Ovary (tissue), 9 donors: ENCODE data around the gene CRYBG1. TPM values are rescaled to one million over a fixed set of nuclear protein-coding genes. Genes with fewer than 3 reads are reported as not detected.
"Not testable (repeated sequence)": the region's sequence is repeated elsewhere in the genome, so short reads cannot be mapped to it uniquely, and the experiment has no call there.

Experiments
- DNase-seq, 5 donors: peaks; one replicate each; pipeline ENCODE4 v3.0.0-alpha.2; 2019 to 2020
- H3K27ac ChIP-seq, 2 donors: fragments of 200-600 bp; one replicate each; pipeline versions ENCODE4 v1.5.1 to v1.8.0; 2019 to 2022
- H3K27me3 ChIP-seq: fragments of 200-600 bp; one replicate; pipeline ENCODE4 v1.8.0; 2022
- H3K36me3 ChIP-seq: fragments of 200-600 bp; sonication (generic); one replicate; pipeline ENCODE4 v1.5.1; 2019
- H3K4me1 ChIP-seq: one replicate; pipeline ENCODE4 v1.8.1; 2013; ENCODE audit warnings: mild to moderate bottlenecking, moderate library complexity; ENCODE audit not compliant: insufficient read depth
- H3K4me3 ChIP-seq: fragments of 200-600 bp; sonication (generic); one replicate; pipeline ENCODE4 v1.5.1; 2017
- H3K9me3 ChIP-seq, 2 donors: fragments of 200-600 bp in 1 of 2; sonication (generic) in 1 of 2; one replicate each; pipeline versions ENCODE4 v1.5.1 to v1.8.1; 2013 to 2019; ENCODE audit warnings: mild to moderate bottlenecking in 1 of 2, moderate library complexity in 1 of 2
- EP300 ChIP-seq: sonication (generic); formaldehyde crosslinking; IDR thresholded peaks from one replicate; pipeline ENCODE4 v1.6.1; 2017; ENCODE audit warnings: antibody characterized with exemption
- POLR2A ChIP-seq: fragments of 450-650 bp; IDR thresholded peaks from one replicate; pipeline ENCODE4 v1.6.1; 2017; ENCODE audit warnings: antibody characterized with exemption, mild to moderate bottlenecking, moderate library complexity
- WGBS, 3 donors: extraction: QIAGEN DNeasy Blood & Tissue Kit in 1 of 3; methylation state at CpG; one replicate each; pipeline versions ENCODE4 v1.1.5 to v1.1.7; 2013 to 2017; 5-methylcytosine and 5-hydroxymethylcytosine counted together
- intact Hi-C, 4 donors: fragments of 100-400 bp; cut with DNase I; formaldehyde crosslinking; loops; one replicate each; pipeline versions ENCODE4 v1.11.0 to v1.15.1; 2022 to 2023
- polyA plus RNA-seq, 2 donors: library from polyadenylated mRNA; stranded (reverse); fragments of 200-250 nt in 1 of 2; fragments of 350-450 nt in 1 of 2; fragmentation: Illumina TruSeq in 1 of 2; extraction: RNeasy Lipid Tissue Mini Kit (QIAGEN cat#74804) in 1 of 2; gene quantifications; one replicate each; pipeline ENCODE4 v1.2.3, GENCODE V29; 2013 to 2014
- total RNA-seq, 7 donors: library from RNA; depleted of rRNA in 2 of 7; stranded (reverse); fragments of >200 nt in 2 of 7; fragmentation: NEBNext Ultra II Directional in 3 of 7; extraction: Animal tissue kit (Norgen Biotek cat#: 25700) in 3 of 7; gene quantifications; one replicate each; pipeline versions ENCODE4 v1.1.0 to v1.2.4, GENCODE V29; 2016 to 2023
- TF ChIP-seq, protein P1 (sequence below), 3 donors: fragments of 450-650 bp in 2 of 3; fragments of 200-600 bp in 1 of 3; IDR thresholded peaks; one replicate each; pipeline versions ENCODE4 v1.5.1 to v1.8.0; 2016 to 2022; ENCODE audit warnings: antibody characterized with exemption in 3 of 3, mild to moderate bottlenecking in 1 of 3
- donor health status: DM: no; HTN: no; CAD: no; lungs with moderate emphysema.
- donor health status: DM: no; HTN: no; CAD: no.
- donor health status: Bipolar disorder and iron deficiency.
- donor health status: DM: yes; HTN: yes; CAD: no.
- donor health status: DM: no; HTN: no; CAD: no.
- donor health status: DM: yes; HTN: yes; CAD: no.

CRYBG1 gene
- total and polyA plus RNA-seq, 9 donors, result 1.5 to 7.4 (median 3.8) TPM

GRCh38 chr6:106390088-106390487, 29.6 kb downstream of the CRYBG1 start:
- TF ChIP-seq POLR2A, result no peak
- TF ChIP-seq, protein P1, sequence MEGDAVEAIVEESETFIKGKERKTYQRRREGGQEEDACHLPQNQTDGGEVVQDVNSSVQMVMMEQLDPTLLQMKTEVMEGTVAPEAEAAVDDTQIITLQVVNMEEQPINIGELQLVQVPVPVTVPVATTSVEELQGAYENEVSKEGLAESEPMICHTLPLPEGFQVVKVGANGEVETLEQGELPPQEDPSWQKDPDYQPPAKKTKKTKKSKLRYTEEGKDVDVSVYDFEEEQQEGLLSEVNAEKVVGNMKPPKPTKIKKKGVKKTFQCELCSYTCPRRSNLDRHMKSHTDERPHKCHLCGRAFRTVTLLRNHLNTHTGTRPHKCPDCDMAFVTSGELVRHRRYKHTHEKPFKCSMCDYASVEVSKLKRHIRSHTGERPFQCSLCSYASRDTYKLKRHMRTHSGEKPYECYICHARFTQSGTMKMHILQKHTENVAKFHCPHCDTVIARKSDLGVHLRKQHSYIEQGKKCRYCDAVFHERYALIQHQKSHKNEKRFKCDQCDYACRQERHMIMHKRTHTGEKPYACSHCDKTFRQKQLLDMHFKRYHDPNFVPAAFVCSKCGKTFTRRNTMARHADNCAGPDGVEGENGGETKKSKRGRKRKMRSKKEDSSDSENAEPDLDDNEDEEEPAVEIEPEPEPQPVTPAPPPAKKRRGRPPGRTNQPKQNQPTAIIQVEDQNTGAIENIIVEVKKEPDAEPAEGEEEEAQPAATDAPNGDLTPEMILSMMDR (IDR thresholded peaks at IDR 0.05), result no peak
- intact Hi-C loops, result no loop called here
- Histone ChIP-seq H3K36me3 (no peaks in the 10 kb centered on the region), H3K27me3 (no peaks in the 10 kb centered on the region), H3K9me3 (no peaks in the 10 kb centered on the region), H3K27ac (no peak overlapping the region), H3K4me1 (no peaks in the 10 kb centered on the region), H3K4me3 (no peak overlapping the region)
- WGBS, 3 donors, result 50 to 68% (median 59%) methylated on average over 1 of the region's 1 CpG
- DNase-seq, result no peak

DNA sequence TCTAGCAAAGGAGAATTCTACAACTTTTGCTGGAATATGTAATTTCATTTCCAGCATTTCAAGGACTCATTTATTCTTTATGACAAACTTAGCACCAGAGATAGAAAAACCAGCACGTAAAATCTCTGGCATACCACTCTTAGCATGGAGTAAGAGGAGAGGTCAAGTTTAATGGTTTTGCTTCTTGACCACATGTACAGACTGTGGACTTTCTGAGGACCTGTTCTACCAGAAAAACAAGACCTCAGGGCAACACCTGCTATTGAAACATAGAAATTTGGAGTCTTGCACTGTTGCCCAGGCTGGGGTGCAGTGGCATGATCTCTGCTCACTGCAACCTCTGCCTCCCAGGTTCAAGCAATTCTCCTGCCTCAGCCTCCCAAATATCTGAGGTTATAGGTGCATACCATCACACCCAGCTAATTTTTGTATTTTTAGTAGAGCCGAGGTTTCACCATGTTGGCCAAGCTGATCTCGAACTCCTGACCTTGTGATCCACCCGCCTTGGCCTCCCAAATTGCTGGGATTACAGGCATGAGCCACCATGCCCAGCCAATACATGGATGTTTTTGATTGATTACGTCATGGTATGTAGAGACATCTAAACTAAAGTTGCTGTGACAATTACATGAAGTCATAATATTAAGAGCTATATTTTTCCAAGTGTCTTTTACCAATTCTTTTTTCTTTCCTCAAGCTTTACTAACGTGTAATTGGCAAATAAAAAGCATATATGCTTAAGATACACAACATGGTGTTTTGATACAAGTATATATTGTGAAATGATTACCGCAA, 36.1 kb downstream of the CRYBG1 start:
- Histone ChIP-seq H3K4me3 (no peak overlapping the region), H3K36me3 (no peaks in the 10 kb centered on the region), H3K27me3 (no peaks in the 10 kb centered on the region), H3K27ac (no peak overlapping the region), H3K9me3 (no peaks in the 10 kb centered on the region), H3K4me1 (no peaks in the 10 kb centered on the region)
- 75 to 82% (median 82%) methylated on average over 7 of the region's 7 CpGs for WGBS, 3 donors
- DNase-seq, result no peak
- intact Hi-C loops, result no loop called here
- TF ChIP-seq EP300, result no peak
- no peak for TF ChIP-seq POLR2A

- 82 to 94% (median 92%) methylated on average over 2 of the region's 2 CpGs for WGBS, 3 donors
Measured at GRCh38 chr6:106397431-106397830, 36.9 kb downstream of the CRYBG1 start.

GRCh38 chr6:106398621-106399020, 38.1 kb downstream of the CRYBG1 start:
- H3K9me3 ChIP-seq, result peaks cover 0 to 3% of the 10 kb centered on the region in 2 donors
- DNase-seq, result no peak
- TF ChIP-seq, protein P1 (IDR thresholded peaks at IDR 0.05), result no peak
- TF ChIP-seq POLR2A (no peak), EP300 (no peak)
- no peak overlapping the region for H3K4me3 ChIP-seq
- WGBS, 3 donors, result 66 to 74% (median 73%) methylated on average over 3 of the region's 3 CpGs
- no peaks in the 10 kb centered on the region for H3K36me3 ChIP-seq
- intact Hi-C loops, result no loop called here
- no peaks in the 10 kb centered on the region for H3K27me3 ChIP-seq
- H3K4me1 ChIP-seq, result no peaks in the 10 kb centered on the region
- H3K27ac ChIP-seq, result no peak overlapping the region

More at GRCh38 chr6:106397431-106397830, 36.9 kb downstream of the CRYBG1 start:
- intact Hi-C loops, result no loop called here
- Histone ChIP-seq H3K4me1 (no peaks in the 10 kb centered on the region), H3K27ac (no peak overlapping the region), H3K27me3 (no peaks in the 10 kb centered on the region), H3K9me3 (no peaks in the 10 kb centered on the region), H3K4me3 (no peak overlapping the region), H3K36me3 (no peaks in the 10 kb centered on the region)
- TF ChIP-seq, protein P1 (IDR thresholded peaks at IDR 0.05), result no peak
- TF ChIP-seq POLR2A, result no peak
- TF ChIP-seq EP300, result no peak
- DNase-seq, result no peak

- DNase-seq, H3K27me3 ChIP-seq, H3K9me3 ChIP-seq, intact Hi-C loops, H3K36me3 ChIP-seq, H3K4me1 ChIP-seq, H3K27ac ChIP-seq, H3K4me3 ChIP-seq: not testable (repeated sequence)
- WGBS, 3 donors, result 68 to 79% (median 76%) methylated on average over 5 of the region's 5 CpGs
Measured at GRCh38 chr6:106405044-106405443, 44.5 kb downstream of the CRYBG1 start.
